Pericardium fibroblast (primary cell): ENCODE data around the gene GAPVD1. TPM values are rescaled to one million over a fixed set of nuclear protein-coding genes. Genes with fewer than 3 reads are reported as not detected.

ENCODE experiments used
- total RNA-seq: library from RNA; depleted of rRNA; stranded (reverse); fragments of >200 nt; gene quantifications from 2 replicates; pipeline ENCODE4 v1.2.3, GENCODE V29; 2015

GAPVD1 gene, protein sequence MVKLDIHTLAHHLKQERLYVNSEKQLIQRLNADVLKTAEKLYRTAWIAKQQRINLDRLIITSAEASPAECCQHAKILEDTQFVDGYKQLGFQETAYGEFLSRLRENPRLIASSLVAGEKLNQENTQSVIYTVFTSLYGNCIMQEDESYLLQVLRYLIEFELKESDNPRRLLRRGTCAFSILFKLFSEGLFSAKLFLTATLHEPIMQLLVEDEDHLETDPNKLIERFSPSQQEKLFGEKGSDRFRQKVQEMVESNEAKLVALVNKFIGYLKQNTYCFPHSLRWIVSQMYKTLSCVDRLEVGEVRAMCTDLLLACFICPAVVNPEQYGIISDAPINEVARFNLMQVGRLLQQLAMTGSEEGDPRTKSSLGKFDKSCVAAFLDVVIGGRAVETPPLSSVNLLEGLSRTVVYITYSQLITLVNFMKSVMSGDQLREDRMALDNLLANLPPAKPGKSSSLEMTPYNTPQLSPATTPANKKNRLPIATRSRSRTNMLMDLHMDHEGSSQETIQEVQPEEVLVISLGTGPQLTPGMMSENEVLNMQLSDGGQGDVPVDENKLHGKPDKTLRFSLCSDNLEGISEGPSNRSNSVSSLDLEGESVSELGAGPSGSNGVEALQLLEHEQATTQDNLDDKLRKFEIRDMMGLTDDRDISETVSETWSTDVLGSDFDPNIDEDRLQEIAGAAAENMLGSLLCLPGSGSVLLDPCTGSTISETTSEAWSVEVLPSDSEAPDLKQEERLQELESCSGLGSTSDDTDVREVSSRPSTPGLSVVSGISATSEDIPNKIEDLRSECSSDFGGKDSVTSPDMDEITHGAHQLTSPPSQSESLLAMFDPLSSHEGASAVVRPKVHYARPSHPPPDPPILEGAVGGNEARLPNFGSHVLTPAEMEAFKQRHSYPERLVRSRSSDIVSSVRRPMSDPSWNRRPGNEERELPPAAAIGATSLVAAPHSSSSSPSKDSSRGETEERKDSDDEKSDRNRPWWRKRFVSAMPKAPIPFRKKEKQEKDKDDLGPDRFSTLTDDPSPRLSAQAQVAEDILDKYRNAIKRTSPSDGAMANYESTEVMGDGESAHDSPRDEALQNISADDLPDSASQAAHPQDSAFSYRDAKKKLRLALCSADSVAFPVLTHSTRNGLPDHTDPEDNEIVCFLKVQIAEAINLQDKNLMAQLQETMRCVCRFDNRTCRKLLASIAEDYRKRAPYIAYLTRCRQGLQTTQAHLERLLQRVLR (N-terminal part only)
- 16.8 and 26.5 TPM in 2 replicates for total RNA-seq

DNA sequence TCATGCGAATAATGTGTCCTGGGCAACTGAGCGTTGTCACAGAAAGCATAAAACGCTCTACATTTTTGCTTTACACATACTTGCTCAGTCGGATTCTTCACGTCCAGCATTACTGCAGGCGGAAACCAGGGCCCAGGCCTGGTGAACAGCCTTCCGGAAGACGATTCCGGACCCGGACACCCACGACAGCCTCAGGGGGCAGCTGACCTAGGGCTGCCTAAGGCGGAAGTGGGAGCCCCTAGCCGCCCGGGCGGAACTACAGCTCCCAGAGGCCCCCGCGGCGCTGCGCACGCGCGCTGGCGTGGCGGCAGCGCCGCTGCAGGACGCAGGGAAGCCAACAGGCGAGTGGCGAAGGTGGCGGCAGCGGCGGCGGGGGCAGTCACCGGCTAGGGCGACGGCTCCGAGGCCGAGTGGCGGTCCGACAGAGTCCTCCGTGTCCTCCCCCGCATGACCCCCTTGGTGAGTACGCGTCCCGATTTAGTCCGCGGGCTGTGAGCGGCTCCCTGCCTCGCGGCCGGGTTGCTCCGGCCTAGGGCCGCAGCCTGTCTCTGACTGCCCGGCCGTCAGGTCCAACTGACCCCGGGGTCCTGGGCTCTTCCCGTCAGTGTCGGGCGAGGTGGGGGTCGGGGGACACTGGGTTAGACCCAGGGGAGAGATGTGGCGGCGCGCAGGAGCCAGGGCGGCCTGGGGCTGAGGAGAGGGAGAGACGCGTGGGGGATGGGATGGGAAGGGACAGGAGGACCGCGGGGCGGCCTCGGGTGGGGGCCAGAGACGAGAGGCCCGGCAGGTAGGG, at the start of gene GAPVD1:
Gene GAPVD1 (plus strand): TSS at position 326 of the 793 bp plus-strand sequence. CDS start 37,096 bp downstream, outside the sequence.

DNA sequence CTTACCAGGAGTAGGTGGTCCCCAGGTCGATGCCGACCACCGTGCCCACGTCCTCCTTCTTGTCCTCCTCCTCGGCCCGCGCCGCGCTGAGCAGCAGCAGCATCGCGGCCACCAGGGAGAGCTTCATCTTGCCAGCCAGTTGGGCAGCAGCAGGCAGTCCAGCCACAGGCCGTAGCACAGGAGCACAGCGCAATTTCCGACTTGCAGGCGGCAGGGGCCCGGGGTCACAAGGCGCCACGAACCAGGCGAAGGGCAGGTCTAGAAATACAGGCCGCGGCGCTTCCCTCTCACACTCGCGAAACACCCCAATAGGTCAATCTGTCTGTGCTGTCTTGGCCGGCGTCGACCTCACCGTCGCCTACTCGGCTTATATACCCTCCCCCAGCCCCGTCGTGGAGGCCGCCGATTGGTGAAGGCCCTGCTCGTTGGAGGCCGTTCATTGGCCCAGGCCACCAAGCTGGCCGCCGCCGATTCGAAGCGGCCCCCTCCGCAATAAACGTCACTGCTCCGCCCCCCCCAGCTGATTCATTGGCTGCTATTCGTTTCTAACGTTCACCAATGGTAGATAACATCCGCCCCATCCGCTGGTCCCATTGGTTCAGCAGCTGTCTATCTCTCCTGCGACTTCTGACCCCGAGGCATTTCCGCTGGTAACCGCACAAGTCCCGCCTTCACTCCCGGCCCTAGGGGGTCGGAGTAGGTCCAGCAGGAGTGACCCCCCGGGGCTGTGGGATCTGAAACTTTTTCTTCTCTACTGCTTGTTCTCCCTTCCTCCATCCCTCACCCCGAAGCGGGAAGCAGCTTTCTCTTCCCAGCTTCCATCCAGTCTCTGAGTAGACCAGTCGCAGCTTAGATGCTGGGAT, 20.4 kb upstream of the GAPVD1 start, which contains the start of gene HSPA5:
Gene HSPA5 (minus strand): TSS at position 344 of the 863 bp plus-strand sequence. CDS start 217 bp downstream, at position 127.

Other genes with a start within 250 kb of the GAPVD1 start
- gene SCAI, start 118.3 kb upstream of the GAPVD1 start, total RNA-seq = 2.2 and 4.7 TPM in 2 replicates
- 17.4 and 25.4 TPM in 2 replicates for gene PPP6C, start 72.0 kb upstream of the GAPVD1 start, total RNA-seq
- gene RABEPK, start 61.3 kb upstream of the GAPVD1 start, total RNA-seq = 28.0 and 33.7 TPM in 2 replicates
- gene HSPA5, start 20.5 kb upstream of the GAPVD1 start, total RNA-seq = 167 and 276 TPM in 2 replicates